GM19452 (cell line): ENCODE data around the gene RHOT2.

Experiments used
- ATAC-seq: cut with Tn5 transposase; IDR thresholded peaks from one replicate; pipeline ENCODE4 v1.9.1; 2021; ENCODE audit not compliant: unreplicated experiment

Gene RHOT2

DNA sequence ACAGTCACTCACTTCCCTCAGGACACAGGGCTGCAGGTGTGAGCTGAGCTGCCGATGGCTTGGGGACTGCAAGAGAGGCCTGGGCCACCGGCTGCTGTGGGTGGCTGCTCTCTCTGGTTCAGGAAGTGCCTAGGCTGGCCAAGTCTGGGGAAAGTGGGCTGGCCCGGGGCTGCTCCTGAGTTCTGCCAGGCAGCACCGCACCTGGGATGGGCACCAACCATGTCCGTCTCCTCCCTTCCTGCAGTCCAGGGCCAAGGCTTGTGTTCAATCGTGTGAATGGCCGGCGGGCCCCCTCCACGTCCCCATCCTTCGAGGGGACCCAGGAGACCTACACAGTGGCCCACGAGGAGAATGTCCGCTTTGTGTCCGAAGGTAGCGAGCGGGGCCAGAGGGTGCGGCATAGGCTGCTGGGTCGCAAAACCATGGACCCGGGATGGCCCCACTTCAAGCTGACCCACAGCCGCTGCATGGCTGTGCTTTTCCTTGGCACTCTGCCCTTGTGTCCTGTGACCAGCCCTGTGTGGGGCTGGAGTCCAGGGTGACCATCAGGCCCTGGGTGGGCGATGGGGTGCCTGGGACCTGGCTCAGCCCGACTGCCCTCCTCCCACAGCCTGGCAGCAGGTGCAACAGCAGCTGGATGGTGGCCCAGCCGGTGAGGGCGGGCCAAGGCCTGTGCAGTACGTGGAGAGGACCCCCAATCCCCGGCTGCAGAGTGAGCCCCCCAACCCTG lies 20.6 kb upstream of the RHOT2 start:
- ATAC-seq, result no peak

DNA sequence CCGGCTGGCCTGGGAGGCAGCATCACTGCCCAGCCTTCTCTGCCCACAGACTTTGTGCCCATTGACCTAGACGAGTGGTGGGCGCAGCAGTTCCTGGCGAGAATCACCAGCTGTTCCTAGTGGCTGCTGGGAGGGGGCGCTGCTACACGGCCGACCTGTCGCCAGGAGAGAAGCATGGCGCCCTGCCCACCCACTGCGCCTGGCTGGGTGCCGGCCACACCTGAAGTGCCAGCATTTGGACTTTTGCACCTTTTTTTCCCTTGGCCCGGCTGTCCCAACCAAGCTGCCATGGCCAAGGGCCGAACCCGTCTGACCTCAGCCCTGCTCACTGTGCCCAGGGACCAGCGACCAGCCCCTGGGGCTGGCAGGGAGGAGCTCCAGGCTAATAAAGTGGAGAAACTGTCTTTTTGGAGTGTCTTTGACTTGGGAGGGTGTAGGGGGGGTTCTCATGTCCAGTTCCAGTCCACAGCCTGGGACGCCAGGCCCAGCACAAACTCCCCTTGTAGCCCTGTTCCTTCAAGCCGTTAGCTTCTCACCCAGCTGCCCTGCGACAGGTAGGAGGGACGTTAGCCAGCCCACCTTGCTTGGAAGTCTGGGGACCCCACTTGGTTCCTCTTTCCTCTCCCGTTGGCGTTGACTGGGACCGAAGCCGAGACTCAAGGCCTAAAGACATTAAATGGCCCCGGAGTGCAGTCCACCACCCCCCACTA lies 19.7 kb upstream of the RHOT2 start:
- no peak for ATAC-seq

DNA sequence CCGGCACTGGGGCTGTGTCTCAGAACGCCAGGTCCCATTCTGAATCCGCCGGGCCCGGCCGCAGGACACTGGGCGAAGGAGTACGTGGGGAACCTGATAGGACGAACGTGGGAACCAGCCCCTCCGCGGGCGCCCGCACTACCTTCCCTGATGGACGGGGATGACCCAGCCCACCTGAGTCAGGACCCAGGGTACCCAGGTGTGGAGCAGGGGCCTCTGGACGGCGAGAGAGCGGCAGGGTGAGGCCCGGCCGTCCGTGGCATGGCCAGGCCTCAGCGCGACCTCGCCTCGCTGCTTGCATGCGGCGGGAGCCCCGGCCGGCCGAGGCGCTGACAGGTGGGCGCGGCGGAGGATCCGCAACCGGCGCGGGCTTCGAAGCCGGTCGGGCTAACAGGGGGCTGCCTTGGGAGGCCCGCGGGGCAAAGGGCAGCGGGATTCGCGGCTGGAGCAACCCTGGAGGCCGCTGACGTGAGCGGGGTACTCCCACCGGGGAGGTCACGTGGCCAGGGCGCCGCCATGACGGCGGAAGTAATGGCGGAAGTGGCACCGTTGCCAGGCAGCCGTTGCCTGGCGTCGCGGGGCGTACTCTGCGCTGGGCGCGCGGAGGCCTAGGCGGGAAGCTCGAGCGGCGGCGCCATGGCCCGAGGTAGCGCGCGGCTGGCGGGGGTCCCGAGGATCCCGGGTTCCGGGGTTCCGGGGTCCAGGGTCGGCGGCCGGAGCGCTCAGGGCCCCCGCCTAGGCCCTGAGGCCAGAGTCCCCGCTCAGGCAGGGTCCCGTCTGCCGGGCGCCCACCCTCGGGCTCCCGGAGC lies 18.9 kb upstream of the RHOT2 start, which contains the start of gene WDR90:
Gene WDR90 (plus strand): TSS at position 585 of the 809 bp plus-strand sequence. CDS start 52 bp downstream, at position 637.
- peak; percentile 79 for ATAC-seq

DNA sequence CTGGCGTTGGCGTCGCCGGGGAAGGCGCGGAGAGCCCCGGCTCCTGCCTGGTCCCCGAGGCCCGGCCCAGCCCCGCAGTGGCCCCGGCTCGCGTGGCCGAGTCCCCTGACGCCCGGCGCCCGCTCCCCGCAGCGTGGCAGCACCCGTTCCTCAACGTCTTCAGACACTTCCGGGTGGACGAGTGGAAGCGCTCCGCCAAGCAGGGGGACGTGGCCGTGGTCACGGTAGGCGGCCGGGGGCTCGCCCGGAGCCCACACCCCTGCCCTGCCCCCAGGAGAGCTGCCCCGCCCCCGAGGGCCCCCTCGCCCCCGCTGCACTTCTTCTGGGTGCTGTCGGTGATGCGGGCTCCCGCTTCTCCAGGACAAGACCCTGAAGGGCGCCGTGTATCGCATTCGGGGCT lies 18.3 kb upstream of the RHOT2 start:
- peak; percentile 25 for ATAC-seq

DNA sequence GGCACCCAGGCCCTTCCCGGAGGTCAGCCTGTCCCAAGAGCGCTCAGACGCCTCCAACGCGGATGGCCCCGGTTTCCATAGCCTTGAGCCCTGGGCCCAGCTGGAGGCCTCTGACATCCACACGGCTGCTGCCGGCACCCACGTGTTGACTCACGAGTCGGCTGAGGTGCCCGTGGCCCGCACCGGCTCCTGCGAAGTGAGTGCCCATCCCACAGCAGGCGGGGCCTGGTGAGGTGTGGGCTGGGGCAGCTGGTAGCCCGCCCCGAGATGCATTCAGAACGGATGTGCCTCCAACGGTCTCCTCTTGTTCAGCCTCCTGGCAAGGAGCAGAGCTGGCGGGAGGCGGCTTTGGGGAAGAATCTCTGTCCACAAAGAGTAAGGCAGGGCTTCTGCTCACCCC lies 16.1 kb upstream of the RHOT2 start:
- ATAC-seq, result no peak

DNA sequence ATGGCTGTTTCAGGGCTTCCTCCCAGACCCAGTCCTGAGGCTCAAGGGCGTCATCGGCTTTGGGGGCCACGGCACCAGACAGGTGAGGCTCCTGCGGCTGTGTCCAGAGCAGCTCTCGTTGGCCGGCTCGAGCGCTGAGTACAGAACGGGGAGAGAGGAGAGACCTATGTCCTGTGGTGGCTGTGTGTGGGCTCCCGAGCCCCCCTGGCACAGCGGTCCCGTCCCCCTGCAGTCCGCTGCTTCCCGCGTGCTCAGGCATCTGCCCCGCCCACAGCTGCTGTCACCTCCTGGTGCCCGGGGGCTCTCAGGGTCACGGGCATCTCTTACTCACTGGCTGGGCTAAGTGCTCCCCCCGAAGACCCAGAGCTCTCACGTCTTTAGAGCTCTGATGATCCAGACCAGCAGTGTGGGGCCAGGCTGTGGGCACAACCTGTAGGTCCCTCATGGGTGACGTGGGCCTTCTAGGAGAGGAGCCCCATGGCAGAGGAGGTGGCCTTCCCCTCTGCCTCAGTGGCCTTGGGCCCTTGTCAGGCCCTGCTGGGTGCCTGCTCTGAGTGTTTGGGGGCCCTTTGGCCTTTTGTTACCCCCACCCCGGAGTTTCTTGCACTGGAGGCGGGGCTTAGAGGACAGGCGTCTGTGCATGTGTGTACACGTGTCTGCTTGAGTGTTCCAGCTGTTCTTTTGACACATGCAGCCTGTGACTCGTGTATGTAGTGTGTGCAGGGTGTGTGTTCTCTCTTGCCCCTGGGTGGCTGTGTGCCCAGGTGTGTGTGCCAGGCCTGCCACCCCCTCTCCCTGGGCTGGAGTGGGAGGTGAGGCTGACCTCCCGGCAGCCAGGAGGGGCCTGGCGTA lies 15.3 kb upstream of the RHOT2 start:
- no peak for ATAC-seq

DNA sequence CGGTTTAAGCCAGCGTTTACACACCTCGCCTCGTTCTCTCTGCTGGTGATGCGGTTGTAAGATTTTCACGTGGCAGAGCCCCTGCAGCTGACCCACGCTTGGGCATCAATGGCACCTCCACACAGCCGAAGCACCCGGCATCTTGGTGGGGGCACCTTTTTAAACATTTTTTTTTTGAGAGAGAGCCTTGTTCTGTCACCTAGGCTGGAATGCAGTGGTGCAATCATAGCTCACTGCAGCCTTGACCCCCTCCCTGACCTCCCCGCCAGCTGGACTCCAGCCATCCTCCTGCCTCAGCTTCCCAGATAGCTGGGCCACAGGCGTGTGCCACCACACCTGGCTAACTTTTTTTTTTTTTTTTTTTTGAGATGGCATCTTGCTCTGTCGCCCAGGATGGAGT lies 13.9 kb upstream of the RHOT2 start:
- no peak for ATAC-seq

DNA sequence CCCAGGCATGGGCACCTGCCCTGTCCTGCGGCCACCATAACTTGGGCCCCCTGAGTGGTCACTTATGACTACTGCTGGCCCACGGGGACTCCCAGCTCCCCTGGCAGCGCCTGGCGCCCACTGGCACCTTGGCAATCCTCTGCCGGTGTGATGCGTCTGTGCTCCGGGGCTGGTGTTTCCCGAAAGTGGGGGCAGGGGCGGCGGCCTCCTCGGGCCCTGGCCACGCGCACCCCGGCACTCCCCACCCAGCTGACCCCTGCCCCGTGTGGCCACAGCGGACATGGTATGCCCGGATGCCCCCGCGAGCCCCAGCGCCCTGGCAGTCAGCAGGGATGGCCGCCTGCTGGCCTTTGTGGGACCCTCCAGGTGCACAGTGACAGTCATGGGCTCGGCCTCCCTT lies 10.4 kb upstream of the RHOT2 start:
- no peak for ATAC-seq

DNA sequence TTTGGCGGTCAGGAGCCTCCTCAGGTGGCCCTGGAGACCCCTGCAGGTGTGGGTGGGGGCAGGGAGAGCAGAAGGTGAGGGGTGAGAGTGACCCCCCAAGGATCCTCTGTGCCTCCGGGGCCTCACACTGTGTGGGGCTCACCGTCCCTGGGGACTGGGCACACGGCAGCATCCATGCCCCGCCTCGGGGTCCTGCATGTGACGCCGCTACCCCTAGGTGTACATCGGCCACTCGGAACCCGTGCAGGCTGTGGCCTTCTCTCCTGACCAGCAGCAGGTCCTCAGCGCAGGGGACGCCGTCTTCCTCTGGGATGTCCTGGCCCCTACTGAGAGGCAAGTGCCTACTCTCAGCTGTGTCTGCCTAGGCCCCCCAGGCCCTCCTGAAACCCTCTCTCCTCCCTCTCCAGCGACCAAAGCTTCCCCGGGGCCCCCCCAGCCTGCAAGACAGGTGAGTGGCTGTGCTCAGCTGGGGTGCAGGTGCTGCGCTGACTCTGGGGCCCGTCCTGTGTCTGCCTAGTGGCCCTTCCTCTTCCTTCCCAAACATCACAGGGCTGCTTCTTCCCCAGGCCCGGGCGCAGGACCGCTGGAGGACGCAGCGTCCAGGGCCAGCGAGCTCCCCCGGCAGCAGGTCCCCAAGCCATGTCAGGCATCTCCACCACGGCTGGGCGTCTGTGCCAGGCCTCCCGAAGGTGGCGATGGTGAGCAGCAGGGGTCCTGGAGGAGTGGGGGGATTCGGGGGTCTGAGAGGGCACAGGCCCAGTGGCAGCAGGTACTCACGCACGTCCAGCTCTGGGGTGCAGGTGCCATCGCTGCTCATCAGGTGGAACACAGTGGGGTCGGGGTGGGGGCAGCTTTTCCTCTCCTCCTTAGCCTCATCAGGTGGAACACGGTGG lies 9.0 kb upstream of the RHOT2 start:
- no peak for ATAC-seq

DNA sequence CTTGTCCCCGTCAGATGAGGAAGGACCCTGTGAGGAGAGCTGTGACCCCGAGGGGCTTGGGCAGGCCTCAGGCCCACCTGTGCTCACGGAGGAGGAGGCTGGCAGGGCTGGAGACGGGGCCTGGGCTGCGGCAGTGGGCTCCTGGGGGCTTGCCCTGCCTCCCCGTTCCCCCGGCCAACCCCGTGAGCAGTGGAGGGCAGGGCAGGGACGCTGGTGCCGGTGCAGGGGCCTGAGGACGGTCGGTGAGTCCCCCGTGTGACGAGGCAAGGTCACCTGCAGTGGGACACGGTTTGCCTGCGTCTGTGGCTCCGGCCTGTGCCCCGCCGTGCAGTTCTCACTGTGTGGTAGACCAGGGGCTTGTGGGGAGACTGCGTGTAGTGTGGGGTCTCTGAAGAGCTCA lies 8.3 kb upstream of the RHOT2 start:
- no peak for ATAC-seq

DNA sequence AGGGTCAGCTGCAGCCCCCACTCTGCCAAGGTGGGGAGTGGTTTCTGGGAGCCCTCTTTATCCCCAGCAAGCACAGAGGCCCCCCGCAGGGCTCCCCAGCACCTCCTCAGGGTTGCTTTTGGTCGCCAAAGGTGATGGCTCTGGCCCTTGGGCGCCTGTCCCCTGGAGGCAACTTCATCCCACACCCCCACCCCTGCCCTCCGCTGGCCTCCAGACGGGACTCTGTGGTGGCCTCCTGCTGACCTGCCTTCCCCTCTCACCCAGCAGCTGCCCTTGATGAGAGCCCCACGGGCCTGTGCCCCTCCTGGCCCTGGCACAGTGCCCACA lies 7.8 kb upstream of the RHOT2 start:
- no peak for ATAC-seq

DNA sequence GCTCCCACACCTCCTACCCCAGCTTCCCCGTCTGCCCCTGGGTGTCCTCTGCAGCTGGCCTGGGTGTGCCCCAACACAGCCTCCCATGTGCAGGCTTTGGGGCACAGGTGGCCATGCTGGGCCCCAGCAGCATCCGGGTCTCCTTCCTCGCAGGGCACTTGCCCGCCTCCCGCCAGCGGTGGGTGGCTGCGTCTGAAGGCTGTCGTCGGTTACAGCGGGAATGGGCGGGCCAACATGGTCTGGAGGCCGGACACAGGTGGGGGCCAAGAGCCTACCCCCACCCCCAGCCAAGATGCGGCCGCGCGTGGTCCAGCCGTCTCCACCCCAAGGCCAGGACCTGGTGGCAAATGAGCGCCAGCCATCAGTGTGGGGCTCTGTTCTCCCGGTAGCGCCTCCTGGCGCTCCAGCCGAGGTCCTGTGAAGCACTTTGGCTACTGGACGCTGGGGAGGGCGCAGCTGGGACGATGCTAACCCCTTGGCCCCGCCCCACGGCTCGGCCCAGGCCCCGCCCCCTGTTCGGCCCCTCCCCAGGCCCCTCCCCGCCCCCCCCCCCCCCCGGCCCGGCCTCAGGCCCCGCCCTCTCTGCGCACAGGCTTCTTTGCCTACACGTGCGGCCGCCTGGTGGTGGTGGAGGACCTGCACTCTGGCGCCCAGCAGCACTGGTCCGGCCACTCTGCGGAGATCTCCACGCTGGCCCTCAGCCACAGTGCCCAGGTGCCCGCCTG lies 7.3 kb upstream of the RHOT2 start:
- no peak for ATAC-seq

DNA sequence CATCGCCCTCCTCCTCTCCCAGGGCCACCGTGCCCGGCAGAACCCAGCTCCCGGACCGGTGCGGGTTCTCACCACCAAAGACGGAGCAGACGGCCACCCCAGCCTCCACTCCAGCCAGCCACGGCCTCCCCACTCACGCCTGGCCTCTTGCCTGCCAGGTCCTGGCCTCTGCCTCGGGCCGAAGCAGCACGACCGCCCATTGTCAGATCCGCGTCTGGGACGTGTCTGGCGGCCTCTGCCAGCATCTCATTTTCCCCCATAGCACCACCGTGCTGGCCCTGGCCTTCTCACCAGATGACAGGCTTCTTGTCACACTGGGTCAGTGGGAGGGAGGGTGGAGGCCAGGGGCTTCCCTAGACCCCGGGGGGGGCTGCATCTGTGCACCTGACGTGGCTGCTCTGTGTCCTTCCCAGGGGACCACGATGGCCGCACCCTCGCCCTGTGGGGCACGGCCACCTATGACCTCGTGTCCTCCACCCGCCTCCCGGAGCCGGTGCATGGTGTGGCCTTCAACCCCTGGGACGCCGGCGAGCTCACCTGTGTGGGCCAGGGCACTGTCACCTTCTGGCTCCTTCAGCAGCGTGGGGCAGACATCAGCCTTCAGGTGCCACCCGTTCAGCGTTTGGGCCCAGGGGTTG lies 6.6 kb upstream of the RHOT2 start:
- ATAC-seq, result no peak

DNA sequence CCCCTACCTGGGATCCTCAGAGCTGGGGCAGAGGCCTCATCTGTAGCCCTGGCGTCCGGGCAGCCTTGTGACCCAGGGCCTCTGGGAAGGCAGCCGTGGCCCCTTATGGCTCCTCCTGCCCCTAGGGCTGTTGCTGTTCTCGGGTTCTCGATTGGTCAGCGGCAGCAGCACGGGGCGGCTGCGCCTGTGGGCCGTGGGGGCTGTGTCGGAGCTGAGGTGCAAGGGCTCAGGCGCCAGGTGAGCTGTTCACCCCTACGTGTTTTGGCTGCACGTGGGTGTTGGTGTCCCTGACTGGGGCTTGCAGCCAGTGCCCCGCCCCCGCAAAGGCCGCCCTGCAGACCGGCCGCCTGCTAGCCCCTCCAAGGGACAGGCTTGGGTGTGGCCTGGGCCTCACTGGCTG lies 5.8 kb upstream of the RHOT2 start:
- ATAC-seq, result no peak

DNA sequence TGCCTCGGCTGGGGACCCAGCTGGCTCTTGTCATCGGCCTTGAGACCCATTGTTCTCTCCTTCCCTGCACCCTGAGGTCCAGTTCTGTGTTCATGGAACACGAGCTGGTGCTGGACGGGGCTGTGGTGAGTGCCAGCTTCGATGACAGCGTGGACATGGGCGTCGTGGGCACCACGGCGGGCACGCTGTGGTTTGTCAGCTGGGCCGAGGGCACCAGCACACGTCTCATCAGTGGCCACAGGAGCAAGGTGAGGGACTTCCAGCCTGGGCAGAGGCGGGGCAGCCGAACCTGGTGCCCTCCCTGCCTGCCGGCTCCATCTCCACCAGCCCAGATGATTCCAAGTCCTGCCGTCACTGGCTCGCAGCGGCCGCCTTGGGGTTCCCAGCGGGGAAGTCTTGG lies 5.3 kb upstream of the RHOT2 start:
- no peak for ATAC-seq

DNA sequence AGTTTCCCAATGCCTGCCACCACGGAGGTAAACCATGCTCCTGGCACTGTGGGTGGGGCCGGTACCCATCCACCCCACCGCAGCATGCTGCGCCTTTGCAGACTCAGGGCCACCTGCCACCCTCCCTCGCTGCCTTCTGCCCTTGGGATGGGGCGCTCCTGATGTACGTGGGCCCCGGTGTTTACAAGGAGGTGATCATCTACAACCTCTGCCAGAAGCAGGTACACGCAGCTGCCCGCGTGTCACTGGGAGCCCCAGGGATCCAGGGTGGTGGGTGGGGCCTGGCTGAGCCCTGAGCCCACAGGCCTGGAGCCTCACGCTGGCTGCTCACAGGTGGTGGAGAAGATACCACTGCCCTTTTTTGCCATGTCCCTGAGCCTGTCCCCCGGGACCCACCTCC lies 1.4 kb upstream of the RHOT2 start:
- ATAC-seq, result no peak

DNA sequence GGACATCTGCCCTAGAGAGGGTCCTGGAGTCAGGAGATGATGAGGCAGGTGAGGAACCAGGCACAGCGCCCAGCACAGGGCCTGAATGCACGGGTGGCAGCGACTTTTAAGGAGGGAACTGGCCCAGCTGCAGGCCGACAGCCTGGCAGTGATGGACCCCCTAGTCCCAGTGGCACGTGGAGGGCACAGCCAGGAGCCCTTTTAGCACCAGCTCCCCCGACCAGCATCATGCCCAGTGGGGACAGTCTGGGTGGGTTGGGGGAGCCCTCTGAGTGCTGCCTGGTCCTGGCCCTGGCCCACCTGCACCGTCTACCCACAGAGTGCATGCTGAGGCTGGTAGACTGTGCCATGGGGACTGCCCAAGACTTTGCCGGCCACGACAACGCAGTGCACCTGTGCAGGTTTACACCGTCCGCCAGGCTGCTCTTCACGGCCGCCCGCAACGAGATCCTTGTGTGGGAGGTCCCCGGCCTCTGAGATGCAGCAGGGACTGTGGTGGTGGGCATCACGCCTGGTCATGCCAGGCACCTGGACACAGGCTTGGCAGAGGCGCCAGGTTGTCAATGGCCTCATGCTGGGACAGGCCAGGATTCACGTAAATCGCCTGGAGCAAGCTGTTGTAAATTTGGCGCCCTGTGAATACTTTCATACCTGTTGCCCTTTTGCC lies 686 bp upstream of the RHOT2 start:
- no peak for ATAC-seq

DNA sequence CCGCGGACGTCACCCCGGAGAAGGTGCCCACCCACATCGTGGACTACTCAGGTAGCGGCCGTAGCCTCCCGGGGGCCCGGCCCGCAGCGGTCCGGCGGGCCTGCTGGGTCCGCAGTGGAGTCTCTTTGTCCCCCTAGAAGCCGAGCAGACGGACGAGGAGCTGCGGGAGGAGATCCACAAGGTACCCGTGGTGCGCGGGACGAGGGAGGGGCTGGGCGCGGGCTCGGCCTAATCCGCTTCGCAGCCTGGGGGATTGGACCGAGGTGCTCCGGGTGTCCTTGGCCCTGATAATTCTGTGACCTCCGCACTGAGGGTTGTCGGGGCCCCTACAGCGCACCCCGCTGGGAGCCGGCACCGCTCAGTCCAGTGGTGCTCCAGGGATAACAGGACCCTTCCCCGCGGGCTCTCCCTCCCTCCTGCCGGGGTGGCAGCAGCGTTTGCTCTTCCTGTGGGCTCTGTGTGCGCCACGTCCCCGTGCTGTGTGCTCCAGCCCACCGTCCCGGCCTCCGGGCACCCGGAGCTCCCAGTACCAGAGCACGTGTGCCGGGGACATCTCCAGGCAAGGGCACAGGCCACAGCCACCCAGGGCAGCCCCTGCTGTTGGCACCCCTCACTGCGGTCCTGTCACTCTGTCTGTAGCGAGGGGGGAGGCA lies 713 bp downstream of the RHOT2 start:
- no peak for ATAC-seq
